Thyroid gland (tissue), 4 donors: ENCODE results near the gene ZBTB7C.

Experiments
- CTCF ChIP-seq, 6 experiments: fragments of 200-600 bp in 3 of 6; fragments of 450-650 bp in 3 of 6; sonication (generic) in 3 of 6; IDR thresholded peaks; one replicate each; pipeline ENCODE4 v1.5.1; 2016 to 2019; ENCODE audit warnings: antibody characterized with exemption in 6 of 6, mild to moderate bottlenecking in 2 of 6, inconsistent platforms in 1 of 6, moderate library complexity in 1 of 6
- POLR2A ChIP-seq, 2 donors: fragments of 450-650 bp; IDR thresholded peaks; one replicate each; pipeline ENCODE4 v1.6.1; 2017; ENCODE audit warnings: antibody characterized with exemption in 2 of 2, mild to moderate bottlenecking in 2 of 2, moderate library complexity in 1 of 2

GRCh38 chr18:48099481-48100164, 309.6 kb downstream of the ZBTB7C start:
- no peak for TF ChIP-seq CTCF (IDR thresholded peaks at IDR 0.05)
- TF ChIP-seq POLR2A (IDR thresholded peaks at IDR 0.05): no peak
